Fibroblast of upper back skin (primary cell): ENCODE data around the gene FGD3.

Source experiments
- DNase-seq: peaks from one replicate; pipeline ENCODE4 v3.0.0-alpha.2; 2013

The FGD3 gene

DNA sequence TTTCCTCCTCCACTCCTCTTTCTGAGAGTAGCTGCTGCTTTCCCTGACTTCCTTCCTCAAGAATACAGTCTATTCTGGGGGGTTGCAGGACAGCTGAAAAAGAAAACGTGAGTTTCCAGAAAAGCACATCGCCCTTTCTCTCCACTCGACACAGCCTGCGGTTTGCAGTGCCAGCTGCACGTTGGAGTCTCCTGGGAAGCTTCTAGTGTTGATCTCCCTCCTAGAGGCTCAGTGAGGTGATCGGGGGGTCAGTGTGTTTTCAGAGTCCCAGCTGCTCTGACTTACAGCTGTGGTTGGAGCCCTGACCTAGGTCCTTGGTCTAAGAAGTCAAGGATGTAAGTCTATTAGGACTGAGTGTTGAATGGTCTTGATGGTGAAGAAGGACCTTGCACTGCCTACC lies 86.2 kb downstream of the FGD3 start:
- DNase-seq: no peak

DNA sequence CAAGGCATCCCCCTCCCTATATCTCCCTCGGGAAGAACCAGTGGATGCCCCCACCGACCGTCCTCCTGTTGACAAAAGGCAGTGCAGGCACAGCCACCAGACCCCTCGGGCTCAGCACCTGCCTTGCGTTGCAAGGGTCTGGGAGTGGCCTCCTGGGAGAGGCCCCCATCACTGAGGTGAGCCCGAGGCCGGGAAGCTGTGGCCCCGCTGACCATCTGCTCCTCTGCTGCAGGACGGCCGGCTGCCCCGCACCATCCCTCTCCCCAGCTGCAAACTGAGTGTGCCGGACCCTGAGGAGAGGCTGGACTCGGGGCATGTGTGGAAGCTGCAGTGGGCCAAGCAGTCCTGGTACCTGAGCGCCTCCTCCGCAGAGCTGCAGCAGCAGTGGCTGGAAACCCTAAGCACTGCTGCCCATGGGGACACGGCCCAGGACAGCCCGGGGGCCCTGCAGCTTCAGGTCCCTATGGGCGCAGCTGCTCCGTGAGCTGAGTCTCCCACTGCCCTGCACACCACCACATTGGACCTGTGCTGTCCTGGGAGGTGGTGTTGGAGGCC lies 87.9 kb downstream of the FGD3 start:
- no peak for DNase-seq

DNA sequence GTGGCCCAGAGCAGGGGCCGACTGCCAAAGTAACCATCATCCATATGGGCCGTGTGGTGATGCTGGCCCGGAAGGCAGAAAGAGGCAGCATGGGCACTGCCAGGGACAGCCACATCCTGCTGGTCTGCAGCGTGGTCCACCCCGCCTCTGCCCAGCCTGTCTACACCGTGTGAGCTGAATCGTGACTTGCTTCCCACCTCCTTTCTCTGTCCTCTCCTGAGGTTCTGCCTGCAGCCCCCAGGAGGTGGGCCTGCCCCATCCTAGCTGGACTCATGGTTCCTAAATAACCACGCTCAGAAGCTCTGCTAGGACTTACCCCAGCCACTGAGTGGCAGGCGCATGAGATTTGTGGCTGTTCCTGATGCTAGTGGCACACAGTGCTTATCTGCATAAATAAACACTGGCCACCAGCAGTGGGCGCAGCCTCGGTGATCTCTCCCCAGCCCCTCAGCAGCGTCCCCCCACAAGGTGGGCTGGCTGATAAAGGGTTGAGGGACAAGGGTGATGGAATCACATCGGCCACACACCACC lies 88.6 kb downstream of the FGD3 start:
- no peak for DNase-seq

DNA sequence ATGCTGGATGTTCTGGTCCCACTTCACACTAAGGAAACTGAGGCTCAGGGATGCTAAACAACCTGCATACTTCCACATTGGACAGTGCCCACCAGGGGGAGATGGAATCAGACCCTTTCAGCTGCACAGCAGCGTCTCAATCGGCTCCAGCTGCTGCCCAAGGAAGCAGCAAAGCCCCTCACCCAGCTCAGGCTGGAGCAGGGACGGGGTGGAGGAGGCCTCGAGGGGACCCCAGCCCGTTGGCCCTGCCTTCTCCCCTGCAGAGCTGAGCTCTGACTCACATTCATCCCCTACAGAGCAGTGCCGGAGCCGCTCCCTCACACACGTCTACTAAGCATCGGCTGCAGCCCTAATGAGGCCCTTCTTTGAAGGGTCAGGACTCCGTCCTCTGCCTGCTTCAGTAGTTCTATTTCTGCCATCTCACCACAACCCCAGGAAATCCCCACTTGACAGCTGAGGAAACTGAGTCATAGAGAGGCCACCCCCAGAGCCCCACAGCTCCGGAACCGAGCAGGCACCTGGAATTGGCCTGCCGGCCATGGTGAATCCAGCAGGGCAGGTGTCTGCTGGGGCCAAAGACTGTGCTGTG lies 89.7 kb downstream of the FGD3 start:
- no peak for DNase-seq

GRCh38 chr9:93037476-93037971 lies 90.2 kb downstream of the FGD3 start:
- DNase-seq: no peak

DNA sequence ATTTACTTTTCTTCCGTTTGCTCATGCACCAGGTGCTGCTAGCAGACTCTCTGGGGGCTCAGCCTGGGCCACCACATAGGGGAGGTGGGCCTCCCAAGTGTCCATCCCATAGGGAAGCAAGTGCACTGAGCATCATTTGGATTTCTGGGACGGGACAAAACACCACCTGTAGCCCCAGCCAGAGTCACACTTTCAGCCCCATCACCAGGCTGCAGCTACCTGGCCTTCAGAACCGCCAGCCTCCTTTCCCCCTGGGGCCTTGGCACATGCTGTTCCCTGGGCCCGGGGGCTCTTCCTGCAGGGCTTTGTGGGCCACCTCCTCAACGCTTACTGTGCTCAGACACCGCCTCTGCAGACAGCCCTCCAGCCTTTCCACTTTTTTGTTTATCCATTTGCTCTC lies 91.6 kb downstream of the FGD3 start:
- no peak for DNase-seq

GRCh38 chr9:93039456-93039855 lies 92.1 kb downstream of the FGD3 start:
- no peak for DNase-seq

GRCh38 chr9:93039976-93040375 lies 92.7 kb downstream of the FGD3 start:
- DNase-seq: no peak

- no peak for DNase-seq
These were observed 93.1 kb downstream of the FGD3 start for GRCh38 chr9:93040409-93040808.

GRCh38 chr9:93041108-93041802 lies 93.9 kb downstream of the FGD3 start:
- no peak for DNase-seq

GRCh38 chr9:93043122-93043521 lies 95.8 kb downstream of the FGD3 start:
- DNase-seq: no peak

GRCh38 chr9:93045521-93045920 lies 98.2 kb downstream of the FGD3 start:
- DNase-seq: no peak

DNA sequence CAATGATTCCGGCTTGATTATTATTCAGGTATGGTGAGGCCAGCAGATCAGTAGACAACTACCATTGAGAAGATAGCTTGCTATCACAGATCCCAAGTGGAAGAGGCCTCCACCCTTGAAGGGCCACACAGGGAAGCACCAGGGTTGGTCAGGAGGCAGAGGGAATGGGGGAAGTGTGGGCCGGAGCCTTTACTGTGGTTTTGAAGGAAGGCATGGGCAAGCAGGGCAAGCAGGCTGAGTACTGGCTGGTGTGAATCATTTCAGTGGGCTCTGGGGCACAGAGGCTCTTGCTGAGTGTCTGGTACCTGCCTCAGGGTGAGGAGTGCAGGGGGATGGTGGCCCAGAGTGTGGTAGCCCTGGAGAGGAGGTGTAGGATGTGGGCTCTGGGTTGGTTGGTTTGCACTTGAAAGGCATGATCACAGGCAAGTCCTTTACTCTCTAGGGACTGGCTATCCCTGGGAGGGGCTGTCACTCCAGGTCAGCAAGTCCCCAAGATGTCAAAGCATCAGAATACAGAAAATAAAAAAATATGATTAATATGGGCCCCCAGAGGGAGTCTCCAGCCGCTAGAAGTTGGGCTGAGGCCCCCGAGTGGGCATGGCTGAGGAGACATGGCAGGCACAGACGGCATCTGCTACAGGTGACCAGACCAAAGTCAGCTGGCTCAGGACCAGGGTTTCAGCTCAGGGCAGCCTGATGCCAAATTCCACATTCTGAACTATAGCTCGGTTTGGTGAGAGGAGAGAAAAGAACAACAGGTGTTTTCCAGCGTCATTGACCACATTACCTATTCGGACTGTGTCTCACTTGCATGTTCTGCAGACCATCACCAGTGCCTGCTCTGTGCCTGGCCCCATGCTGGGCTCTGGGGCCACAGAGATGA lies 101.5 kb downstream of the FGD3 start:
- DNase-seq: no peak

GRCh38 chr9:93049491-93049890 lies 102.2 kb downstream of the FGD3 start:
- no peak for DNase-seq

DNA sequence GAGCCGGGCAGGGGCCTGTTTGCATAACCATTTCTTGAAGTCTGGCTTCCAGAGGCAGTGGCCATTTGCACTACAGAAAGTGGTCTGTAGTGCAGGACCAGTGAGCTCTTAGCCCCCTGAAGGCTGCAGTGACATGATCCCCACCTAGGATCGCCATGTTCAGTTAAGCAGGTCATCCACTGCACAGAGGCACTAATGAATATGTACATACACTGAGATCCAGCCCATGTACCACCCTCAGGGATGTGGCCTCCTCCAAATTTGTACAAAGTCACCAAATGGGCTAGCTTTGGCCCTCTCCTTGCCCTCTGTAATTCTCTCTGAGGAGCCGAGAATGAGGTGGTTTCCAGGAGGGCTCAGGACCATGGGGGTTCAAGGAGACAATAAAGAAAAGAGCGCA lies 102.9 kb downstream of the FGD3 start:
- no peak for DNase-seq

DNA sequence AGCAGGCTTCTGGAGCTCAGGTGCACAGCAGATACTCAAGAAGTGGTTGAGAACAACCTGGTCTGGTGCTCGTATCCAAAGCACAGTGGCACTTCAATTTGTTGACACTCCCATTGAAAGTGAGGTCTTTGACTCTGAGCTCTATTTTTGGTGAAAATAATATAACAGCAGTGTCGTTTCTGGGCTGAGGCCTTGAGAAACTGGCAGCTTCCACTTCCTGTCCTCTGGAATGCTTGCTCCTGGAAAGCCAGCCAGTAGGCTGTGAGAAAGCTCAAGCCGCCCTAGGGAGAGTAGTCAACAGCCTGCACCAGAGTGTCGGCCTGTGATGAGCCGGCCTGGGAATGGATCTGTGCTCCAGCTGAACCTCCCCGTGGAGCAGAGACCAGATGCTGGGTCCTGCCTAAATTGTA lies 104.4 kb downstream of the FGD3 start:
- DNase-seq: peak; percentile 40

DNA sequence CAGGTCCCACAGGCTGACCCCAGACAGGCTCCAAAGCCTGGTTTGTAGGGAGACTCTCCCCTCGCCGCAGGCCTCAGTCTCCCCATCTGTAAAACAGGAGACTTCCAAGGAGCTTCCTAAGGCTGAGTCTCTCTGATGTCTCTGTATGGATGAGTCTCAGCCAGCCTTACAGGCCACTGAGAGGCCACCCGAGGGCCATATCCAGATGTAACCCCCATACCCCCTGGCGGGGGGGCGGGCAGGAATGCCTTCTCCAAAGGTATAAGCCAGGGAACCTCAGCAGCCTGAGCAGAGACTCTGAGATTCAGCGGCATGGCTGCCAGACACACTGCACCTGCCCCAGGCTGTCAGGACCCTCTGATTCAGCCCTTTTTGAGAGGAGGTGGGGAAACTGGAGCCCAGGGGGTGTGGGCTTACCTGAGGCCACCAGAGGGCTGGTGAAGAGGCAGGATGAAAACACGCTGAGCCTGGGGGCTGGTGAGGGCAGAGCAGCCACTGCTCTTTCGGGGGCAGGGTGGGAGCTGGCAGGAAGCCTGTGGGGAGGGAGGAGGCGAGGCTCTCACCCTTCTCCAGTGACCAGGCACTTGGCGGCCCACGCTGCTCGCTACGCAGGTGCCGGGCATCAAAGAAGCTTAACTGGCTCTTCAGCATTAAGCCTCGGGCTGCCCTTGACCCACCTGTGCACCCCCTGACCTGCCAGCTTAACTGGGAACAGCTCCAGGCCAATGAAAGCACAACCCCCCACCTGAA lies 105.6 kb downstream of the FGD3 start:
- DNase-seq: no peak

GRCh38 chr9:93053781-93054331 lies 106.5 kb downstream of the FGD3 start:
- no peak for DNase-seq

GRCh38 chr9:93054758-93055704 lies 107.7 kb downstream of the FGD3 start:
- DNase-seq: no peak

DNA sequence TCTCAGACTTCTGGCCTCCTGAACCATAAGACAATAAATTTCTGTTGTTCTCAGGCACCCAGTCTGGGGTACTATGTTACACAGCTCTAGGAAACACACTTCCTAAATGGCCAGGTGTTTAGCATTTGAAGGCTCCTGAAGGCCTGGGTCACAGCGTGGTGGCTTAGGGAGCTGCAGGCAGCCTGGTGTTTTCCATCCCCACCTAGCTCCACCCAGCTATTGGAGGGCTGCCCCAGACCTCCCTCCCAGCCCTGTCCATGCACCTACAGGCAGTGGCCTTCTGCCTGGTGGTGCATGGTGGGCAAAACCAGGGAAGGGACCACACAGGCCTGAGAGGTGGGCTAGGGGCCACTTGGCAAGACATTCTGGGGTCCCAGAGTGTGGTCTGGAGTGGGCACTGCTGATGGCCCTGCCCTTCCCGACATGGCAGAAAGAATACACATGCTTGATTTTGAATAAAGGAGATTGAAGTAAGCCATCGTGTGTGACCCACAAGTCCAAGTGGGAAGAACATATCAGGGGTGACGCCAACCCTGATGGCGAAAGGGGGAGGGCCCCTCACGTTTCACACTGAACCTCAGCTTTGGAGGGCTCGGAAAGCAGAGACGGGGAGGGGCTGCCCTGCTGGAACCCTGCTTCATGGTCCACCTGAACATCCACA lies 109.8 kb downstream of the FGD3 start:
- no peak for DNase-seq
